Astrocyte of the cerebellum (primary cell): ENCODE data around the gene MYO10.
A peak's percentile ranks its signal among the peaks of the same experiment; 100 is the strongest.

Source experiments
- DNase-seq: peaks from one replicate; pipeline ENCODE4 v3.0.0-alpha.2; 2011; ENCODE audit warnings: low read depth
- H3K4me3 ChIP-seq: 2 replicates; pipeline ENCODE4 v1.5.1; 2011; ENCODE audit warnings: mild to moderate bottlenecking, low read depth, low read length, moderate library complexity
- in situ Hi-C: cut with HindIII; loops from 2 replicates; pipeline ENCODE4 v1.10.0; 2017; ENCODE audit warnings: low sequenced_read_pairs
- TF ChIP-seq, protein P1 (sequence below): IDR thresholded peaks from 2 replicates; pipeline ENCODE4 v1.5.1; 2012; ENCODE audit warnings: low read length, low read depth, moderate library complexity, mild to moderate bottlenecking; ENCODE audit errors: missing control alignments

MYO10 gene

DNA sequence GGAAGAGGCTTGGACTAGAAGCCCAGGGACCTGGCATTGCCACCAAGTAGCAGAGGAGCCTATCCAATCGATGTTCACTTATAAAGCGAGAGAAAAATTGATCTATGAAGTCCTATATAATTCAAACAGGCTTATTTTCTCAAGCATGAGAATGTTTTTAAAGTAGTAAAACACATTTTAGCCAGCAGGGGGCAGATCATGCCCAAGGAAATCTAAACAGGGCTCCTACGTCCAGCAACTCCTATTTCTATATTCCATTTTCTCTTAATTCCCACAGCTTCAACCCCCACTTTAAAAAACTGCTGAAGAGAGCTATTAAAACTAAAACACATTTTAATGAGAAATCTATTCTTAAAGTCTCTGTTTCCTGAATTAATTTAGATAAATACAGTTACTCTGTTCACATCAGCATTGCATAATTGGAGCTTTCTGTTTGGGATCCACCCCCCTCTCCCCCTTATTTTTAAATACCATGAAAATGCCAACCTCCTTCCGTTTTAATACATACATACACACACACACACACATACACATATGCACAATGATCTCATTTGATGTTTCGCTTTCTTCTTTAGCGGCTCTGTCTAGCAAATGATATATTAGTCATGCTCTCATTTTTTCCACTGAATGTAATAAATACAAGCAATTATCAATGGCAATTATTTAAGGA is 144.9 kb downstream of the MYO10 start:
- in situ Hi-C loops: no loop called here
- TF ChIP-seq, protein P1, sequence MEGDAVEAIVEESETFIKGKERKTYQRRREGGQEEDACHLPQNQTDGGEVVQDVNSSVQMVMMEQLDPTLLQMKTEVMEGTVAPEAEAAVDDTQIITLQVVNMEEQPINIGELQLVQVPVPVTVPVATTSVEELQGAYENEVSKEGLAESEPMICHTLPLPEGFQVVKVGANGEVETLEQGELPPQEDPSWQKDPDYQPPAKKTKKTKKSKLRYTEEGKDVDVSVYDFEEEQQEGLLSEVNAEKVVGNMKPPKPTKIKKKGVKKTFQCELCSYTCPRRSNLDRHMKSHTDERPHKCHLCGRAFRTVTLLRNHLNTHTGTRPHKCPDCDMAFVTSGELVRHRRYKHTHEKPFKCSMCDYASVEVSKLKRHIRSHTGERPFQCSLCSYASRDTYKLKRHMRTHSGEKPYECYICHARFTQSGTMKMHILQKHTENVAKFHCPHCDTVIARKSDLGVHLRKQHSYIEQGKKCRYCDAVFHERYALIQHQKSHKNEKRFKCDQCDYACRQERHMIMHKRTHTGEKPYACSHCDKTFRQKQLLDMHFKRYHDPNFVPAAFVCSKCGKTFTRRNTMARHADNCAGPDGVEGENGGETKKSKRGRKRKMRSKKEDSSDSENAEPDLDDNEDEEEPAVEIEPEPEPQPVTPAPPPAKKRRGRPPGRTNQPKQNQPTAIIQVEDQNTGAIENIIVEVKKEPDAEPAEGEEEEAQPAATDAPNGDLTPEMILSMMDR: peak; percentile 49
- no peak overlapping the region for H3K4me3 ChIP-seq
- peak; percentile 63 for DNase-seq

DNA sequence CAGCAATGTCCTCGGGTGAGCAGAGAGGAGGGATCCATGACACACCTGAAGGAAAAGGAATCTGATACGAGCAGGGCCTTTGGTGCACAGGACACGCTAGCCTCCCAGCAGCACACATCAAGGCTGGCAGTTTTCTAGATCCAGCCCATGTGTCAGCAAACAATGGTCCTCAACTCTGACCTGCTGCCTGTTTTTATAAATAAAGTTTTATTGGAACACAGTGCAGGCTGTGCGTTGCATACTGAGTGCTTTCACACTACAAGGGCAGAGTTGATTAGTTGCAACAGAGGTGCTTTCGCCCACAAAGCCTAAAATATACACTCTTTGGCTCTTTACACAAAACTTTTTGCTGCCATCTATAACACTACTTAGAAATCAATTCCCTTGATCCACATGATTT is 147.1 kb downstream of the MYO10 start:
- no peak for DNase-seq
- in situ Hi-C loops: no loop called here
- no peak overlapping the region for H3K4me3 ChIP-seq
- TF ChIP-seq, protein P1: no peak

DNA sequence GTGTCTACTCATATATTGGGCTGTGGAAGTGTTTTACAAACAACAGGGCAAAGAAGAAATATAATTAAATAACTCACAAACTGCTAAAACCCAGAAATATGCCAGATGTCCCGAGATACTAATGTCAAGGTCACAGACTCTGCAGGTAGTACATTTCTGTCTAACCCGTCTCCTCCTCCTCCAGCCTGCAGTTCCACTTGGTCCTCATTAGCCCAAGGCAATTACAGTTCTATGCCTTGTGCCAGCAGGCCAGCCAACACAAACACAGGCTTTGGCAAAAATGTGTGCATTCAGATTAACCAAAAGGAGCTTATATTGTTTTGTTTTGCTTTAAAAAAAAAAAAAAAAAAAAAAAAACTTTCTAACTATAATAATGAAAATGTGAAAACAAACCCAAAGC is 148.8 kb downstream of the MYO10 start:
- peak; percentile 41 for DNase-seq
- in situ Hi-C loops: no loop called here
- no peak overlapping the region for H3K4me3 ChIP-seq
- TF ChIP-seq, protein P1: no peak

DNA sequence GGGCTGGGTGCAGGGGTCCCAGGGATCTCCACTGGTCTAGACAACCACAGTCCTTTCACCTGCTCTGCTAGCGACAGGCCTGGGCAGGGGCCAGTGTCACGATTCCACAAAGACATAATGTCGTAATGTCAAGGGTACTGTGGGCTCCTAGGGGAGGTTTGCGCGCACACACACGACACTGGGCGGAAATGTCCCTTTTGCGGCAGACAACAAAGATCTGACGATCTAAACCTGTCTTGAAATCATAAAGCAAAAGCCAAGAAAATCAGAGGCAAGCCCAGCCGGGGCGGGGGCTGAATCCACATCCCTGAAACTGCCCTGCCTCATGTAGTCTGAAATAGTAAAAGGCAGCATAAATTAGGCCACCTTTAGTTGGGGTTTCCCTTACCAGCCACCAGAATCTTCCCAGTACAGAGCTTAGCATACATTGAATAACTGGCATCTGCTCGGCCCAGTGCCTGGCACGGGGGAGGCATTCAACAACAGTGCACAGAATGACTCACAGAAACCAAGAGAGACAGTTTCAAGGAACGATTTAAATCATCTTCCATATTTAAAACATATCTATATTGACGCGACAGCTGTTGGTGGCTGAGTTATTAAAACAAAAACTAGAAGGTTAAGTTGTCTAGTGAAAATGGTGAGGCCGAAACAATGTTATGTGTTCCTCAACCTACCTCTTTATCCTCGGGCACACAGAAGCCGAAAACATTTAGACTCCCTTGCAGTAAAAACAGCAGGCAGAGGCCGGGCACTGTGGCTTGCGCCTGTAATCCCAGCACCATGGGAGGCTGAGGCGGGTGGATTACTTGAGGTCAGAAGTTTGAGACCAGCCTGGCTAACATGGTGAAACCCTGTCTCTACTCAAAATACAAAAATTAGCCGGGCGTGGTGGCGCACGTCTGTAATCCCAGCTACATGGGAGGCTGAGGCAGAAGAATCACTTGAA is 151.0 kb downstream of the MYO10 start:
- DNase-seq: no peak
- H3K4me3 ChIP-seq: no peak overlapping the region
- in situ Hi-C loops: no loop called here
- TF ChIP-seq, protein P1: no peak

DNA sequence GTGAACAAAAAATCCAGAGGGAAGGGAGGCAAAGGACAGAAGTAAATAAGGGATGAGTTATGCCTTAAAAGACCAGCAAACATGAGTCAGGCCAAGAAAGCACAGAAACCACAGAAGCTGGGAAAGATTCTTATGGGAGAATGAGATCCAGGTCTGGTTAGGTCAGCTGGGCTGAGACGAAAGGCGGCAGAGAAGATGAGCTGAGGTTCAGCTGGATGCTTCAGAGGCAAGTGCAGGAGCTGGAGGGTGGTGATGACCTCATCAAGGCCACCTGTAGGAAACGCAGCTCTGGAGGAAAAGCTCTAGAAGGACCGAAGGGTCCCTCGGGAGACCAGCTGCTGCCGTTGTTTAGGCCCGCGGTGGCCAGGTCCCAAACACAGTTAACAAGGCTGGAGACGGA is 152.0 kb downstream of the MYO10 start:
- TF ChIP-seq, protein P1: no peak
- no peak overlapping the region for H3K4me3 ChIP-seq
- in situ Hi-C loops: no loop called here
- DNase-seq: peak; percentile 56

DNA sequence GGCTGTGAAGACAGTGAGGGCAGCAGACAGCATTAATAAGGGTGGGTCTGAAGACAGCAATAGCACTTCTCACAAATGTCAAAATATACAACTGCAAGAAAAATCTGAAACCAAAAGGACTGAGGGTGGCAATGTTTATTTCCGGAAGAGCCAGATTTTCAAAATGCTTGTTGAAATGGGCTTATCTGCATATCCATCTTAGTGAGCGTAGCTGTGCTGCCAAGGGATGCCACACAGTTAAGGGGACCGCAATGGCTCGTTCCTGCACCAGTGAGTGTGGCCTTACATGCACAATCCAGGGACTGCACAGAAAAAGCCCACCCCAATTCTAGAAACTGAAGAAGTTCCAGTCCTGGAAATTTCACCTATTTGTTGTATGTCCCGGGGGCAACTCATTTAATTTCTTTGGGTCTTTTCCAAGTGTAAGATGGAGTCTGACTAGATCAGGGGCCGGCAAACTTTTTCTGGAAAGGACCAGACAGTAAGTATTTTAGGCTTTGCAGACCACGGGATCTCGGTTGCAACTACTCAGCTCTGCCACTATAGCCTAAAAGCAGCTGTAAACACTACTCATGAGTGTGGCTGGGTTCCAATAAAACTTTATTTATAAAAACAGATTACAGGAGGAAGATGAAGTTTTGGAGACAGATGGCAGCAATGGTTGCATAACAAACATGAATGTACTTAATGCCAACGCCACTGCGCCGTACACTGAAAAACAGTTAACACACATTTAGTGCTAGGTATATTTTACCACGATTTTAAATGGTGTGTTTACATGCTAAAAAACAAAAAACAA is 154.1 kb downstream of the MYO10 start:
- in situ Hi-C loops: no loop called here
- no peak for DNase-seq
- TF ChIP-seq, protein P1: no peak
- no peak overlapping the region for H3K4me3 ChIP-seq
